ENCODE measurements around the gene CASP9.
"Not testable (repeated sequence)": the region's sequence is repeated elsewhere in the genome, so short reads cannot be mapped to it uniquely, and the experiment has no call there.

CASP9 gene

GRCh38 chr1:15526490-15527339 is 2.7 kb upstream of the CASP9 start, which contains the start of gene DNAJC16:
TSS of gene DNAJC16 (plus strand) at chr1:15526848. CDS start at chr1:15529106, 2,258 bp downstream.
- DNase-seq (ENCODE audit: low read depth, low spot score), result peak; percentile 100

GRCh38 chr1:15526021-15526489 is 2.0 kb upstream of the CASP9 start:
- H3K27ac ChIP-seq, result peak overlapping the region; percentile 93
- no peak for DNase-seq (ENCODE audit: low read depth, low spot score)

More at GRCh38 chr1:15526490-15527339, 2.7 kb upstream of the CASP9 start, which contains the start of gene DNAJC16:
- peak within 1 kb of the TSS; percentile 93 for H3K27ac ChIP-seq

GRCh38 chr1:15525050-15526020 is 1.3 kb upstream of the CASP9 start:
- H3K27ac ChIP-seq, result peak overlapping the region; percentile 93
- peak; percentile 90 for DNase-seq (ENCODE audit: low read depth, low spot score)

GRCh38 chr1:15524283-15525049 is 451 bp upstream of the CASP9 start:
- DNase-seq (ENCODE audit: low read depth, low spot score), result peak; percentile 78
- H3K27ac ChIP-seq, result peak overlapping the region; percentile 93

- peak overlapping the region; percentile 93 for H3K27ac ChIP-seq
- DNase-seq (ENCODE audit: low read depth, low spot score), result no peak
Observed at GRCh38 chr1:15523104-15524020, 653 bp downstream of the CASP9 start.

GRCh38 chr1:15522551-15522950 is 1.5 kb downstream of the CASP9 start:
- H3K27ac ChIP-seq, result no peak overlapping the region
- DNase-seq (ENCODE audit: low read depth, low spot score), result no peak

GRCh38 chr1:15521206-15521906 is 2.7 kb downstream of the CASP9 start:
- DNase-seq (ENCODE audit: low read depth, low spot score); H3K27ac ChIP-seq: not testable (repeated sequence)

GRCh38 chr1:15519625-15520024 is 4.4 kb downstream of the CASP9 start:
- no peak overlapping the region for H3K27ac ChIP-seq
- no peak for DNase-seq (ENCODE audit: low read depth, low spot score)

- no peak overlapping the region for H3K27ac ChIP-seq
- DNase-seq (ENCODE audit: low read depth, low spot score), result no peak
Observed at GRCh38 chr1:15515022-15515663, 8.9 kb downstream of the CASP9 start.

GRCh38 chr1:15514557-15514956 is 9.5 kb downstream of the CASP9 start:
- not testable (repeated sequence) for DNase-seq (ENCODE audit: low read depth, low spot score)

GRCh38 chr1:15513919-15514318 is 10.1 kb downstream of the CASP9 start:
- DNase-seq (ENCODE audit: low read depth, low spot score), result no peak
- no peak overlapping the region for H3K27ac ChIP-seq

More at GRCh38 chr1:15514557-15514956, 9.5 kb downstream of the CASP9 start:
- not testable (repeated sequence) for H3K27ac ChIP-seq

- DNase-seq (ENCODE audit: low read depth, low spot score), result no peak
- H3K27ac ChIP-seq, result no peak overlapping the region
Observed at GRCh38 chr1:15513192-15513591, 10.8 kb downstream of the CASP9 start.

GRCh38 chr1:15510611-15511405 is 13.2 kb downstream of the CASP9 start:
- H3K27ac ChIP-seq, result no peak overlapping the region
- DNase-seq (ENCODE audit: low read depth, low spot score), result no peak

GRCh38 chr1:15509586-15509985 is 14.4 kb downstream of the CASP9 start:
- no peak overlapping the region for H3K27ac ChIP-seq
- DNase-seq (ENCODE audit: low read depth, low spot score), result no peak

- no peak for DNase-seq (ENCODE audit: low read depth, low spot score)
- no peak overlapping the region for H3K27ac ChIP-seq
Observed at GRCh38 chr1:15508700-15509487, 15.1 kb downstream of the CASP9 start.

GRCh38 chr1:15507278-15507677 is 16.7 kb downstream of the CASP9 start:
- DNase-seq (ENCODE audit: low read depth, low spot score), result no peak
- H3K27ac ChIP-seq, result no peak overlapping the region
